B cell (primary cell): Measurements from ENCODE around the gene ARHGEF37. TPM values are rescaled to one million over a fixed set of nuclear protein-coding genes. Genes with fewer than 3 reads are reported as not detected.

Experiments used
- ATAC-seq: fragments of 200-7000 bp; cut with Tn5 transposase; one replicate; pipeline ENCODE4 v1.10.0; 2021; ENCODE audit warnings: low read depth, mild to moderate bottlenecking, moderate number of reproducible peaks, moderate library complexity
- CTCF ChIA-PET: fragments of 350-600 bp; sonication (Branson Sonifier 250); formaldehyde crosslinking; loops from one replicate; lab custom pipeline; 2021; ENCODE audit warnings: antibody characterized with exemption, inconsistent platforms; lab: Charles Lee
- POLR2A ChIA-PET: fragments of 350-600 bp; sonication (Branson Sonifier 250); formaldehyde crosslinking; loops from one replicate; lab custom pipeline; 2021; ENCODE audit warnings: antibody characterized with exemption; lab: Charles Lee
- DNase-seq: peaks from one replicate; pipeline ENCODE4 v3.0.0; 2013
- H2AFZ ChIP-seq: 2 replicates; pipeline ENCODE4 v1.6.1; 2012; ENCODE audit warnings: mild to moderate bottlenecking, low read depth, low read length; ENCODE audit not compliant: insufficient read depth, poor library complexity, severe bottlenecking
- H3K27ac ChIP-seq, 2 donors: 1 replicate in 1 of 2; 2 replicates in 1 of 2; pipeline ENCODE4 v1.5.1; 2012 to 2013; ENCODE audit warnings: low read length in 2 of 2, mild to moderate bottlenecking in 2 of 2, moderate library complexity in 1 of 2
- H3K27me3 ChIP-seq, 4 experiments: fragments of 200-600 bp in 1 of 4; sonication (generic) in 1 of 4; replicated peaks in 1 of 4; 1 replicate in 2 of 4; 2 replicates in 2 of 4; pipeline versions ENCODE4 v1.6.1 to v1.7.0; 2013 to 2016; ENCODE audit warnings: low read length in 3 of 4, mild to moderate bottlenecking in 2 of 4, mixed read lengths in 1 of 4, moderate library complexity in 1 of 4; ENCODE audit not compliant: insufficient read depth in 4 of 4, control insufficient read depth in 3 of 4; ENCODE audit errors: control extremely low read depth in 1 of 4
- H3K36me3 ChIP-seq, 2 experiments: replicated peaks in 1 of 2; 1 replicate in 1 of 2; 2 replicates in 1 of 2; pipeline versions ENCODE4 v1.6.1 to v1.7.1; 2013; ENCODE audit warnings: low read length in 1 of 2; ENCODE audit not compliant: insufficient read depth in 2 of 2, control insufficient read depth in 1 of 2; ENCODE audit errors: control extremely low read depth in 1 of 2, extremely low read depth in 1 of 2
- H3K4me1 ChIP-seq, 2 donors: fragments of 200-600 bp in 1 of 2; sonication (generic) in 1 of 2; 1 replicate in 1 of 2; 2 replicates in 1 of 2; pipeline versions ENCODE4 v1.5.1 to v1.6.1; 2013 to 2017; ENCODE audit warnings: low read length in 2 of 2; ENCODE audit not compliant: control insufficient read depth in 2 of 2, insufficient read depth in 2 of 2
- H3K4me2 ChIP-seq: replicated peaks from 2 replicates; pipeline ENCODE3; 2012; ENCODE audit warnings: mild to moderate bottlenecking, low read depth, low read length; ENCODE audit not compliant: poor library complexity, severe bottlenecking
- H3K4me3 ChIP-seq, 5 experiments: fragments of 200-600 bp in 1 of 5; sonication (generic) in 1 of 5; 1 replicate in 3 of 5; 2 replicates in 2 of 5; pipeline versions ENCODE4 v1.5.1 to v1.7.0; 2011 to 2016; ENCODE audit warnings: low read length in 4 of 5, mild to moderate bottlenecking in 4 of 5, low read depth in 2 of 5, control low read depth in 1 of 5, moderate library complexity in 1 of 5; ENCODE audit not compliant: insufficient read depth in 1 of 5; ENCODE audit errors: control extremely low read depth in 1 of 5, extremely low read depth in 1 of 5
- H3K79me2 ChIP-seq: fragments of 200-600 bp; sonication (generic); one replicate; pipeline ENCODE4 v1.6.0; 2016; ENCODE audit warnings: low read length; ENCODE audit not compliant: control insufficient read depth, insufficient read depth
- H3K9ac ChIP-seq: fragments of 200-600 bp; sonication (generic); 2 replicates; pipeline ENCODE4 v1.6.1; 2017; ENCODE audit warnings: mild to moderate bottlenecking, low read length, moderate library complexity
- H3K9me3 ChIP-seq, 3 donors: one replicate each; pipeline versions ENCODE4 v1.6.1 to v1.7.1; 2013; ENCODE audit warnings: low read length in 2 of 3; ENCODE audit not compliant: control insufficient read depth in 2 of 3, insufficient read depth in 1 of 3; ENCODE audit errors: control extremely low read depth in 1 of 3
- H4K20me1 ChIP-seq: 2 replicates; pipeline ENCODE4 v1.6.0; 2012; ENCODE audit warnings: mild to moderate bottlenecking, low read length; ENCODE audit not compliant: insufficient read depth, control insufficient read depth, poor library complexity, severe bottlenecking
- H3K27ac Mint-ChIP-seq: one replicate; pipeline ENCODE4 v1.8.0; 2021; ENCODE audit warnings: mixed read lengths
- H3K27me3 Mint-ChIP-seq: one replicate; pipeline ENCODE4 v1.8.0; 2021; ENCODE audit warnings: mixed read lengths
- H3K4me1 Mint-ChIP-seq: one replicate; pipeline ENCODE4 v1.8.0; 2021; ENCODE audit warnings: mixed read lengths
- H3K4me3 Mint-ChIP-seq: one replicate; pipeline ENCODE4 v1.8.0; 2021; ENCODE audit warnings: mixed read lengths
- H3K9me3 Mint-ChIP-seq: one replicate; pipeline ENCODE4 v1.8.0; 2022; ENCODE audit warnings: mixed read lengths; ENCODE audit not compliant: insufficient read depth
- EZH2 ChIP-seq: IDR thresholded peaks from 2 replicates; pipeline ENCODE4 v1.6.1; 2012; ENCODE audit warnings: borderline replicate concordance, low read depth, mild to moderate bottlenecking, moderate library complexity, low read length; ENCODE audit not compliant: insufficient read depth, poor library complexity, severe bottlenecking
- WGBS: methylation state at CpG from one replicate; pipeline ENCODE4 v1.1.5; 2013; ENCODE audit warnings: missing lambda C conversion rate; ENCODE audit not compliant: insufficient coverage; 5-methylcytosine and 5-hydroxymethylcytosine counted together
- intact Hi-C: fragments of 100-400 bp; cut with micrococcal nuclease; formaldehyde crosslinking; loops from one replicate; pipeline ENCODE4 v1.10.0; 2022
- polyA plus RNA-seq: library from polyadenylated mRNA; depleted of rRNA; stranded (reverse); fragments of >200 nt; gene quantifications from 2 replicates; pipeline ENCODE4 v1.2.3, GENCODE V29; 2012
- total RNA-seq, 2 donors: library from RNA; stranded (reverse); fragments of 120-200 nt in 1 of 2; gene quantifications; 1 replicate in 1 of 2; 2 replicates in 1 of 2; pipeline versions ENCODE4 v1.2.3 to v1.2.4, GENCODE V29; 2013 to 2022
- TF ChIP-seq, protein P1 (sequence below): fragments of 200-600 bp; IDR thresholded peaks from one replicate; pipeline ENCODE4 v1.8.0; 2022; ENCODE audit warnings: antibody characterized with exemption, mild to moderate bottlenecking

ARHGEF37 gene
- total and polyA plus RNA-seq, 2 donors (not counting 1 experiment from before 2014, with no cell fraction given): 0.06 to 1.7 TPM

DNA sequence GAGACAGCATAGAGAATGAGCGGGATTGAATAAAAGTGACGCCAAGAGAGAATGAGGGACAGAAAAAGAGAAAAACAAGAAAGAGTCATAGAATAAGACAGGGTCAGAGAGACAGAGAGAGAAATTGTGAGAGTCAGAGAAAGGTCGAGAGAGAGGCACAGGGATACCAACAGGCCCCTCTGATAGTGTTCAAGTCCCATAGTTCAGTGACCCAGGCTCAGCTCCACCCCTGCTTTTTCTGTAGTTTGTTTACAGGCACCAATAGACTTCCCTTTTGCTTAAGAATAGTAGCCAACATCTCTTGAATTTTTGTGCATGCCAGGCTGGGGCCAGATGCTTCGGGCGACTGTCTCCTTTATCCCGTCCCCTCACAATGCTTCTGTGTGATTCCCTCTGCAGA is 62.5 kb downstream of the ARHGEF37 start:
- DNase-seq (no peak), ATAC-seq (no peak)
- WGBS: 92% methylated on average over 4 of the region's 6 CpGs
- no peak overlapping the region for H3K27ac ChIP-seq
- Mint-ChIP-seq H3K27ac (no peak overlapping the region), H3K9me3 (no peaks in the 10 kb centered on the region), H3K27me3 (no peaks in the 10 kb centered on the region), H3K4me1 (no peaks in the 10 kb centered on the region), H3K4me3 (no peak overlapping the region)
- no peaks in the 10 kb centered on the region for H3K4me1 ChIP-seq
- no peaks in the 10 kb centered on the region for H4K20me1 ChIP-seq
- POLR2A ChIA-PET: no interaction called here
- TF ChIP-seq, protein P1, sequence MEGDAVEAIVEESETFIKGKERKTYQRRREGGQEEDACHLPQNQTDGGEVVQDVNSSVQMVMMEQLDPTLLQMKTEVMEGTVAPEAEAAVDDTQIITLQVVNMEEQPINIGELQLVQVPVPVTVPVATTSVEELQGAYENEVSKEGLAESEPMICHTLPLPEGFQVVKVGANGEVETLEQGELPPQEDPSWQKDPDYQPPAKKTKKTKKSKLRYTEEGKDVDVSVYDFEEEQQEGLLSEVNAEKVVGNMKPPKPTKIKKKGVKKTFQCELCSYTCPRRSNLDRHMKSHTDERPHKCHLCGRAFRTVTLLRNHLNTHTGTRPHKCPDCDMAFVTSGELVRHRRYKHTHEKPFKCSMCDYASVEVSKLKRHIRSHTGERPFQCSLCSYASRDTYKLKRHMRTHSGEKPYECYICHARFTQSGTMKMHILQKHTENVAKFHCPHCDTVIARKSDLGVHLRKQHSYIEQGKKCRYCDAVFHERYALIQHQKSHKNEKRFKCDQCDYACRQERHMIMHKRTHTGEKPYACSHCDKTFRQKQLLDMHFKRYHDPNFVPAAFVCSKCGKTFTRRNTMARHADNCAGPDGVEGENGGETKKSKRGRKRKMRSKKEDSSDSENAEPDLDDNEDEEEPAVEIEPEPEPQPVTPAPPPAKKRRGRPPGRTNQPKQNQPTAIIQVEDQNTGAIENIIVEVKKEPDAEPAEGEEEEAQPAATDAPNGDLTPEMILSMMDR: no peak
- TF ChIP-seq EZH2: no peak
- no peaks in the 10 kb centered on the region for H3K36me3 ChIP-seq
- H3K4me2 ChIP-seq: no peak overlapping the region
- no peak overlapping the region for H3K9ac ChIP-seq
- no peak overlapping the region for H3K4me3 ChIP-seq
- no peaks in the 10 kb centered on the region for H3K9me3 ChIP-seq
- H2AFZ ChIP-seq: no peak overlapping the region
- no peaks in the 10 kb centered on the region for H3K79me2 ChIP-seq
- H3K27me3 ChIP-seq: no peaks in the 10 kb centered on the region
- CTCF ChIA-PET: interaction anchor here (1.0 to 13.2 kb wide), 5 partner anchors 9 to 209 kb away, joined by 3 to 389 read pairs (median 4); no protein-coding TSS in a partner anchor
- intact Hi-C loops: no loop called here

DNA sequence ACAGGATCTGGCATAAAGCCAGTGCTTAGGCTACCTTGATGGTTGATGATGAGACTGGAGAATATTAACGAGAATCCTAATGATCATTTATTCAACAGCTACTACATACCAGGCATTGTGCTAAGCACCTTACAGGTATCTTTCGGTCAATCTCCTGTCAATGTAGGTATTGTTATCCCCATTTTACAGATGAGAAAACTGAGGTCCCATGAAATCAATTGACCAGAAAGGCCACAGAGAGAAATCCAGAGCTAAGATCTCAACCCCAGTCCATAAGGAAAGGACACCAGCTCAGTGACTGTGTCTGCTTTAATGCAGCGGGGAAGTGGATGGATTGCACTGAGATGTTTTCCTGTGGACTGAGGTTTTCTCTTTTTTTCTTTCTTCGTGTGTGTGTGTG is 63.3 kb downstream of the ARHGEF37 start:
- intact Hi-C loops: no loop called here
- no peaks in the 10 kb centered on the region for H3K27me3 Mint-ChIP-seq
- no peak overlapping the region for H3K27ac Mint-ChIP-seq

More for the DNA sequence above, 63.3 kb downstream of the ARHGEF37 start:
- H3K4me1 ChIP-seq: no peaks in the 10 kb centered on the region
- no peak for DNase-seq
- no peak for TF ChIP-seq EZH2
- TF ChIP-seq, protein P1: no peak
- H3K27me3 ChIP-seq: no peaks in the 10 kb centered on the region
- ChIA-PET CTCF (interaction anchor here (0.6 to 13.2 kb wide), 3 partner anchors 154 to 208 kb away, joined by 3 to 389 read pairs (median 5); no protein-coding TSS in a partner anchor), POLR2A (no interaction called here)
- Mint-ChIP-seq H3K4me3 (no peak overlapping the region), H3K4me1 (no peaks in the 10 kb centered on the region), H3K9me3 (no peaks in the 10 kb centered on the region)
- H3K9ac ChIP-seq: no peak overlapping the region
- H4K20me1 ChIP-seq: no peaks in the 10 kb centered on the region
- no peaks in the 10 kb centered on the region for H3K79me2 ChIP-seq
- no peak overlapping the region for H3K4me3 ChIP-seq
- no peak overlapping the region for H3K4me2 ChIP-seq
- no peak overlapping the region for H3K27ac ChIP-seq
- no peak for ATAC-seq
- no peaks in the 10 kb centered on the region for H3K9me3 ChIP-seq
- no peaks in the 10 kb centered on the region for H3K36me3 ChIP-seq
- WGBS: no CpG with 5 or more reads among the region's 4 CpGs
- H2AFZ ChIP-seq: no peak overlapping the region
